HCT116 (cell line): Measurements from ENCODE around the gene FBN1. TPM values are rescaled to one million over a fixed set of nuclear protein-coding genes. Genes with fewer than 3 reads are reported as not detected.

Source experiments
- ATAC-seq: fragments of 200-7000 bp; cut with Tn5 transposase; 2 replicates; pipeline ENCODE4 v1.9.1; 2020; ENCODE audit warnings: mild to moderate bottlenecking, moderate library complexity
- BruUV-seq: library from RNA; stranded (reverse); fragments of 400-500 nt; replicated peaks from 2 replicates; lab custom pipeline; 2021; lab: Mats Ljungman, UMichigan
- CTCF ChIA-PET: fragments of 300-600 bp; sonication (Branson Sonifier 250); formaldehyde crosslinking; loops from one replicate; lab custom pipeline; 2021; ENCODE audit warnings: antibody characterized with exemption; lab: Charles Lee
- POLR2A ChIA-PET: fragments of 300-600, 350-600 bp; sonication (Branson Sonifier 250); formaldehyde crosslinking; loops from one replicate; lab custom pipeline; 2021; ENCODE audit warnings: antibody characterized with exemption; lab: Charles Lee
- RAD21 ChIA-PET, 2 experiments: fragments of 300-600 bp; sonication (Branson Sonifier 250); formaldehyde crosslinking; loops; one replicate each; lab custom pipeline; 2023; ENCODE audit warnings: low total read pairs in 2 of 2; ENCODE audit not compliant: uncharacterized antibody in 2 of 2, unreplicated experiment in 2 of 2, low non-redundant PET in 1 of 2; lab: Charles Lee
- DNase-seq: peaks from one replicate; pipeline ENCODE4 v3.0.0-alpha.2; 2010; ENCODE audit warnings: low read depth, low spot score
- H2AFZ ChIP-seq: fragments of 200-600 bp; shearing (Covaris generic), sonication (generic); 2 replicates; pipeline ENCODE4 v1.6.1; 2017; ENCODE audit warnings: low read depth, mixed run types, mixed read lengths, antibody characterized with exemption, low read length; ENCODE audit not compliant: poor library complexity, severe bottlenecking
- H3K27ac ChIP-seq: 2 replicates; pipeline ENCODE4 v1.5.1; 2012; ENCODE audit warnings: low read depth, low read length
- H3K27me3 ChIP-seq: fragments of 200-600 bp; sonication (generic); 2 replicates; pipeline ENCODE4 v1.6.1; 2016; ENCODE audit warnings: mixed run types, low read length, mixed read lengths; ENCODE audit not compliant: insufficient read depth
- H3K36me3 ChIP-seq, 2 experiments: fragments of 200-500 bp in 1 of 2; fragments of 200-600 bp in 1 of 2; sonication (Bioruptor generic) in 1 of 2; sonication (generic) in 1 of 2; 2 replicates each; pipeline versions ENCODE4 v1.5.1 to v1.6.1; 2014 to 2016; ENCODE audit warnings: low read length in 2 of 2, inconsistent platforms in 1 of 2, mixed read lengths in 1 of 2, mixed run types in 1 of 2; ENCODE audit not compliant: insufficient read depth in 2 of 2, control insufficient read depth in 1 of 2
- H3K4me1 ChIP-seq, 2 experiments: fragments of 200-600 bp in 1 of 2; sonication (generic) in 1 of 2; 2 replicates each; pipeline versions ENCODE4 v1.5.1 to v1.6.1; 2012 to 2017; ENCODE audit warnings: low read length in 2 of 2, inconsistent platforms in 1 of 2, mild to moderate bottlenecking in 1 of 2, mixed read lengths in 1 of 2, mixed run types in 1 of 2, moderate library complexity in 1 of 2; ENCODE audit not compliant: insufficient read depth in 2 of 2, control insufficient read depth in 1 of 2
- H3K4me2 ChIP-seq: fragments of 200-600 bp; sonication (generic); 2 replicates; pipeline ENCODE4 v1.6.1; 2017; ENCODE audit warnings: mixed run types, low read length, mixed read lengths
- H3K4me3 ChIP-seq, 2 experiments: fragments of 200-600 bp in 1 of 2; sonication (generic) in 1 of 2; replicated peaks in 1 of 2; 2 replicates each; pipeline ENCODE4 v1.5.1; 2011 to 2016; ENCODE audit warnings: low read length in 2 of 2, control low read depth in 1 of 2, low read depth in 1 of 2, mild to moderate bottlenecking in 1 of 2, mixed read lengths in 1 of 2, mixed run types in 1 of 2
- H3K79me2 ChIP-seq: fragments of 200-600 bp; sonication (generic); 2 replicates; pipeline ENCODE4 v1.6.1; 2017; ENCODE audit warnings: mild to moderate bottlenecking, mixed run types, low read length, moderate library complexity, mixed read lengths; ENCODE audit not compliant: insufficient read depth
- H3K9ac ChIP-seq: fragments of 200-600 bp; sonication (generic); 2 replicates; pipeline ENCODE4 v1.6.1; 2016; ENCODE audit warnings: low read length, mixed read lengths
- H3K9me2 ChIP-seq: fragments of 200-600 bp; sonication (generic), shearing (Covaris generic); 2 replicates; pipeline ENCODE4 v1.6.1; 2017; ENCODE audit warnings: mixed run types, mild to moderate bottlenecking, moderate library complexity; ENCODE audit not compliant: insufficient read depth
- H3K9me3 ChIP-seq, 2 experiments: fragments of 200-500 bp in 1 of 2; fragments of 200-600 bp in 1 of 2; sonication (Bioruptor generic) in 1 of 2; sonication (generic) in 1 of 2; 2 replicates each; pipeline ENCODE4 v1.6.1; 2014 to 2017; ENCODE audit warnings: low read length in 2 of 2, mixed read lengths in 2 of 2, inconsistent platforms in 1 of 2, low read depth in 1 of 2, mild to moderate bottlenecking in 1 of 2, mixed run types in 1 of 2, moderate library complexity in 1 of 2; ENCODE audit not compliant: control insufficient read depth in 1 of 2, insufficient read depth in 1 of 2
- H4K20me1 ChIP-seq: fragments of 200-600 bp; sonication (generic), shearing (Covaris generic); 2 replicates; pipeline ENCODE4 v1.6.1; 2017; ENCODE audit warnings: mixed run types, mild to moderate bottlenecking, moderate library complexity; ENCODE audit not compliant: insufficient read depth
- CBX3 ChIP-seq: IDR thresholded peaks from 2 replicates; pipeline ENCODE4 v1.6.1; 2012; ENCODE audit warnings: low read depth
- CEBPB ChIP-seq: IDR thresholded peaks from 2 replicates; pipeline ENCODE4 v1.6.1; 2012; ENCODE audit warnings: low read depth
- EGR1 ChIP-seq: IDR thresholded peaks from 2 replicates; pipeline ENCODE4 v1.6.1; 2012; ENCODE audit warnings: low read depth
- ELF1 ChIP-seq: IDR thresholded peaks from 2 replicates; pipeline ENCODE4 v1.6.1; 2012; ENCODE audit warnings: low read depth, borderline replicate concordance
- EZH2 ChIP-seq: fragments of 200-600 bp; sonication (generic); IDR thresholded peaks from 2 replicates; pipeline ENCODE4 v1.6.1; 2017; ENCODE audit warnings: antibody characterized with exemption, mixed run types
- FOSL1 ChIP-seq: IDR thresholded peaks from 2 replicates; pipeline ENCODE4 v1.6.1; 2012; ENCODE audit warnings: low read depth
- JUND ChIP-seq: IDR thresholded peaks from 2 replicates; pipeline ENCODE4 v1.6.1; 2012
- POLR2A ChIP-seq: IDR thresholded peaks from 2 replicates; pipeline ENCODE4 v1.7.0; 2011; ENCODE audit warnings: borderline replicate concordance; ENCODE audit not compliant: insufficient read depth, insufficient read length; ENCODE audit errors: extremely low read depth
- POLR2AphosphoS5 ChIP-seq: IDR thresholded peaks from 2 replicates; pipeline ENCODE4 v1.6.1; 2011; ENCODE audit warnings: mild to moderate bottlenecking, low read depth, low read length, moderate library complexity
- SIN3A ChIP-seq: IDR thresholded peaks from 2 replicates; pipeline ENCODE4 v1.6.1; 2012; ENCODE audit warnings: low read depth
- SP1 ChIP-seq: IDR thresholded peaks from 2 replicates; pipeline ENCODE4 v1.6.1; 2012; ENCODE audit warnings: low read depth
- TCF7L2 ChIP-seq: IDR thresholded peaks from 2 replicates; pipeline ENCODE4 v1.7.0; 2011; ENCODE audit warnings: borderline replicate concordance, inconsistent platforms; ENCODE audit not compliant: insufficient read depth, insufficient read length; ENCODE audit errors: extremely low read depth
- YY1 ChIP-seq: IDR thresholded peaks from 2 replicates; pipeline ENCODE4 v1.6.1; 2011; ENCODE audit warnings: low read length, low read depth, moderate library complexity, mild to moderate bottlenecking; ENCODE audit not compliant: insufficient replicate concordance; ENCODE audit errors: extremely low read depth
- intact Hi-C: fragments of 100-400 bp; cut with micrococcal nuclease; formaldehyde crosslinking; loops from 2 replicates; pipeline ENCODE4 v1.10.0; 2022
- total RNA-seq: library from RNA; stranded (reverse); gene quantifications from one replicate; pipeline ENCODE4 v1.2.1, GENCODE V29; 2021; ENCODE audit not compliant: unreplicated experiment
- TF ChIP-seq, protein P1 (sequence below): IDR thresholded peaks from 2 replicates; pipeline ENCODE4 v1.6.1; 2012
- TF ChIP-seq, protein P2 (sequence below): IDR thresholded peaks from 2 replicates; pipeline ENCODE4 v1.6.1; 2012
- TF ChIP-seq, protein P3 (sequence below): IDR thresholded peaks from 2 replicates; pipeline ENCODE4 v1.6.1; 2012; ENCODE audit warnings: low read depth

FBN1 gene
- total RNA-seq, 1 experiment from 2014 or later = 1.7 TPM

DNA sequence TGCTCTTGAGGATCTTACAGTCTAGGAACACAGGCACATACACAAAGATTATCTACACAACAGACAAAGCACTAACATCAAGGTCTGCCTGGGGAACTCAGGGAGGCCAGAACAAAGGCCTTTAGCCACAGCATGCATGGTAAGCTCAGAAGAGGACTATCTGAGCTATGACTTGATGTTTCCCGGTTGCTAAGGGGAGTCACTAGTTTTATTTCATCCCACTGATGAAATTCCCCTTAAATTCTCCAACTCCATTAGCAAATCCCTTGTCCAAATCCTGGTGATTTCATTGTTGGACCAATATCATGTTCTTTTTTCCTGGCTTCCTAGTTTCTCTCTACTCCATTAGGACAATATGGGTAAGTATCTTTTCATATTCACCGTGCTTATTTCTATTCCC lies 23.3 kb downstream of the FBN1 start:
- Histone ChIP-seq H3K79me2 (no peaks in the 10 kb centered on the region), H3K9ac (no peak overlapping the region), H3K27ac (no peak overlapping the region), H3K9me2 (no peaks in the 10 kb centered on the region), H3K27me3 (no peaks in the 10 kb centered on the region), H4K20me1 (no peaks in the 10 kb centered on the region), H3K4me2 (no peak overlapping the region), H3K36me3 (no peaks in the 10 kb centered on the region), H3K9me3 (no peaks in the 10 kb centered on the region), H3K4me1 (no peaks in the 10 kb centered on the region), H2AFZ (no peak overlapping the region), H3K4me3 (no peak overlapping the region)
- ChIA-PET CTCF (no interaction called here), POLR2A (no interaction called here), RAD21 (no interaction called here)
- intact Hi-C loops = no loop called here
- DNase-seq (no peak), ATAC-seq (no peak)
- BruUV-seq = no TSS peak
- TF ChIP-seq CEBPB (no peak), EZH2 (no peak), FOSL1 (no peak), SP1 (no peak), YY1 (no peak), SIN3A (no peak), CBX3 (no peak), JUND (no peak), POLR2AphosphoS5 (no peak), EGR1 (no peak), TCF7L2 (no peak), POLR2A (no peak), ELF1 (no peak)
- TF ChIP-seq, protein P1, sequence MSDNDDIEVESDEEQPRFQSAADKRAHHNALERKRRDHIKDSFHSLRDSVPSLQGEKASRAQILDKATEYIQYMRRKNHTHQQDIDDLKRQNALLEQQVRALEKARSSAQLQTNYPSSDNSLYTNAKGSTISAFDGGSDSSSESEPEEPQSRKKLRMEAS = no peak
- TF ChIP-seq, protein P2, sequence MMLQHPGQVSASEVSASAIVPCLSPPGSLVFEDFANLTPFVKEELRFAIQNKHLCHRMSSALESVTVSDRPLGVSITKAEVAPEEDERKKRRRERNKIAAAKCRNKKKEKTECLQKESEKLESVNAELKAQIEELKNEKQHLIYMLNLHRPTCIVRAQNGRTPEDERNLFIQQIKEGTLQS = no peak
- TF ChIP-seq, protein P3, sequence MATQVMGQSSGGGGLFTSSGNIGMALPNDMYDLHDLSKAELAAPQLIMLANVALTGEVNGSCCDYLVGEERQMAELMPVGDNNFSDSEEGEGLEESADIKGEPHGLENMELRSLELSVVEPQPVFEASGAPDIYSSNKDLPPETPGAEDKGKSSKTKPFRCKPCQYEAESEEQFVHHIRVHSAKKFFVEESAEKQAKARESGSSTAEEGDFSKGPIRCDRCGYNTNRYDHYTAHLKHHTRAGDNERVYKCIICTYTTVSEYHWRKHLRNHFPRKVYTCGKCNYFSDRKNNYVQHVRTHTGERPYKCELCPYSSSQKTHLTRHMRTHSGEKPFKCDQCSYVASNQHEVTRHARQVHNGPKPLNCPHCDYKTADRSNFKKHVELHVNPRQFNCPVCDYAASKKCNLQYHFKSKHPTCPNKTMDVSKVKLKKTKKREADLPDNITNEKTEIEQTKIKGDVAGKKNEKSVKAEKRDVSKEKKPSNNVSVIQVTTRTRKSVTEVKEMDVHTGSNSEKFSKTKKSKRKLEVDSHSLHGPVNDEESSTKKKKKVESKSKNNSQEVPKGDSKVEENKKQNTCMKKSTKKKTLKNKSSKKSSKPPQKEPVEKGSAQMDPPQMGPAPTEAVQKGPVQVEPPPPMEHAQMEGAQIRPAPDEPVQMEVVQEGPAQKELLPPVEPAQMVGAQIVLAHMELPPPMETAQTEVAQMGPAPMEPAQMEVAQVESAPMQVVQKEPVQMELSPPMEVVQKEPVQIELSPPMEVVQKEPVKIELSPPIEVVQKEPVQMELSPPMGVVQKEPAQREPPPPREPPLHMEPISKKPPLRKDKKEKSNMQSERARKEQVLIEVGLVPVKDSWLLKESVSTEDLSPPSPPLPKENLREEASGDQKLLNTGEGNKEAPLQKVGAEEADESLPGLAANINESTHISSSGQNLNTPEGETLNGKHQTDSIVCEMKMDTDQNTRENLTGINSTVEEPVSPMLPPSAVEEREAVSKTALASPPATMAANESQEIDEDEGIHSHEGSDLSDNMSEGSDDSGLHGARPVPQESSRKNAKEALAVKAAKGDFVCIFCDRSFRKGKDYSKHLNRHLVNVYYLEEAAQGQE = no peak
